GM21786 (cell line): ENCODE measurements around the gene P3H1.
"Not testable (repeated sequence)": the region's sequence is repeated elsewhere in the genome, so short reads cannot be mapped to it uniquely, and the experiment has no call there.

ENCODE experiments used
- ATAC-seq: cut with Tn5 transposase; IDR thresholded peaks from one replicate; pipeline ENCODE4 v1.9.1; 2021; ENCODE audit not compliant: unreplicated experiment

The P3H1 gene

GRCh38 chr1:42773420-42773819, 6.6 kb upstream of the P3H1 start:
- ATAC-seq = no peak

GRCh38 chr1:42769811-42770210, 3.0 kb upstream of the P3H1 start:
- no peak for ATAC-seq

- no peak for ATAC-seq
These were observed 1.3 kb upstream of the P3H1 start for GRCh38 chr1:42768172-42768571.

- ATAC-seq = peak; percentile 10
These were observed 727 bp upstream of the P3H1 start for GRCh38 chr1:42767510-42768000.

GRCh38 chr1:42765832-42766740, 742 bp downstream of the P3H1 start:
- ATAC-seq = peak; percentile 13

GRCh38 chr1:42765269-42765668, 1.6 kb downstream of the P3H1 start:
- no peak for ATAC-seq

GRCh38 chr1:42762269-42762668, 4.6 kb downstream of the P3H1 start:
- no peak for ATAC-seq

GRCh38 chr1:42761567-42761966, 5.3 kb downstream of the P3H1 start:
- no peak for ATAC-seq

GRCh38 chr1:42759114-42759513, 7.7 kb downstream of the P3H1 start:
- ATAC-seq = no peak

- ATAC-seq = no peak
These were observed 8.2 kb downstream of the P3H1 start for GRCh38 chr1:42758641-42759040.

- no peak for ATAC-seq
These were observed 8.9 kb downstream of the P3H1 start for GRCh38 chr1:42757892-42758275.

GRCh38 chr1:42756956-42757891, 9.6 kb downstream of the P3H1 start:
- no peak for ATAC-seq

- ATAC-seq = no peak
These were observed 13.8 kb downstream of the P3H1 start for GRCh38 chr1:42753070-42753469.

- ATAC-seq = no peak
These were observed 14.5 kb downstream of the P3H1 start for GRCh38 chr1:42752284-42752683.

GRCh38 chr1:42751511-42752070, 15.2 kb downstream of the P3H1 start:
- not testable (repeated sequence) for ATAC-seq

- no peak for ATAC-seq
These were observed 16.8 kb downstream of the P3H1 start for GRCh38 chr1:42750041-42750440.

- ATAC-seq = no peak
These were observed 18.1 kb downstream of the P3H1 start for GRCh38 chr1:42748461-42749410.

- ATAC-seq = no peak
These were observed 18.8 kb downstream of the P3H1 start for GRCh38 chr1:42748021-42748420.

- no peak for ATAC-seq
These were observed 19.7 kb downstream of the P3H1 start for GRCh38 chr1:42747125-42747524.

- no peak for ATAC-seq
These were observed 20.3 kb downstream of the P3H1 start for GRCh38 chr1:42746436-42747105.
